Spleen (tissue), 11 donors: ENCODE results near the gene ZDHHC14. TPM values are rescaled to one million over a fixed set of nuclear protein-coding genes. Genes with fewer than 3 reads are reported as not detected.

Source experiments
- DNase-seq: peaks from one replicate; pipeline ENCODE4 v3.0.0-alpha.2; 2020
- H3K27ac ChIP-seq, 8 donors: fragments of 200-600 bp; sonication (generic) in 7 of 8; 1 replicate in 4 of 8; 2 replicates in 4 of 8; pipeline versions ENCODE4 v1.5.0 to v1.8.0; 2016 to 2021; ENCODE audit warnings: inconsistent platforms in 4 of 8, mild to moderate bottlenecking in 4 of 8, moderate library complexity in 1 of 8
- H3K27me3 ChIP-seq, 7 donors: fragments of 200-600 bp; sonication (generic) in 6 of 7; replicated peaks in 1 of 7; 1 replicate in 4 of 7; 2 replicates in 3 of 7; pipeline versions ENCODE4 v1.5.0 to v1.8.0; 2016 to 2021; ENCODE audit warnings: inconsistent platforms in 3 of 7, mild to moderate bottlenecking in 1 of 7
- H3K36me3 ChIP-seq, 6 donors: fragments of 200-600 bp; sonication (generic) in 5 of 6; 1 replicate in 4 of 6; 2 replicates in 2 of 6; pipeline versions ENCODE4 v1.5.0 to v1.8.0; 2016 to 2021; ENCODE audit warnings: inconsistent platforms in 2 of 6
- H3K4me1 ChIP-seq, 6 donors: fragments of 200-600 bp; sonication (generic) in 5 of 6; 1 replicate in 3 of 6; 2 replicates in 3 of 6; pipeline versions ENCODE4 v1.5.0 to v1.8.0; 2016 to 2021; ENCODE audit warnings: inconsistent platforms in 3 of 6
- H3K4me3 ChIP-seq, 8 donors: fragments of 200-600 bp; sonication (generic) in 7 of 8; 1 replicate in 4 of 8; 2 replicates in 4 of 8; pipeline versions ENCODE4 v1.5.0 to v1.8.0; 2016 to 2021; ENCODE audit warnings: inconsistent platforms in 4 of 8, mild to moderate bottlenecking in 4 of 8, moderate library complexity in 2 of 8
- H3K9me3 ChIP-seq, 8 donors: fragments of 200-600 bp; sonication (generic) in 7 of 8; 1 replicate in 4 of 8; 2 replicates in 4 of 8; pipeline versions ENCODE4 v1.5.0 to v1.8.0; 2016 to 2021; ENCODE audit warnings: inconsistent platforms in 4 of 8
- POLR2A ChIP-seq, 3 donors: fragments of 450-650 bp; IDR thresholded peaks; one replicate each; pipeline ENCODE4 v1.5.1; 2017; ENCODE audit warnings: antibody characterized with exemption in 3 of 3, mild to moderate bottlenecking in 1 of 3
- POLR2AphosphoS5 ChIP-seq, 3 donors: sonication (generic); formaldehyde crosslinking; IDR thresholded peaks; one replicate each; pipeline ENCODE4 v1.5.1; 2017; ENCODE audit warnings: antibody characterized with exemption in 3 of 3
- WGBS, 5 donors: extraction: QIAGEN DNeasy Blood & Tissue Kit in 3 of 5; methylation state at CpG; one replicate each; pipeline versions ENCODE4 v1.1.5 to v1.1.7; 2013 to 2018; 5-methylcytosine and 5-hydroxymethylcytosine counted together
- intact Hi-C: fragments of 100-400 bp; cut with DNase I; formaldehyde crosslinking; loops from one replicate; pipeline ENCODE4 v1.15.0; 2023; ENCODE audit warnings: low total_unique reads
- polyA plus RNA-seq, 3 donors: library from polyadenylated mRNA; stranded (reverse); fragments of 200-250 nt; gene quantifications; one replicate each; pipeline ENCODE4 v1.2.1, GENCODE V29; 2013
- total RNA-seq, 7 donors: library from RNA; depleted of rRNA in 3 of 7; stranded (reverse); fragments of >200 nt in 3 of 7; fragmentation: NEBNext Ultra II Directional in 4 of 7; extraction: Animal tissue kit (Norgen Biotek cat#: 25700) in 4 of 7; gene quantifications; one replicate each; pipeline versions ENCODE4 v1.1.0 to v1.2.1, GENCODE V29; 2016 to 2021
- TF ChIP-seq, protein P1 (sequence below), 11 experiments: fragments of 200-600 bp in 7 of 11; fragments of 450-650 bp in 4 of 11; sonication (generic) in 4 of 11; IDR thresholded peaks in 8 of 11; conservative IDR thresholded peaks in 3 of 11; 1 replicate in 7 of 11; 2 replicates in 4 of 11; pipeline versions ENCODE4 v1.4.0 to v1.8.0; 2016 to 2021; ENCODE audit warnings: antibody characterized with exemption in 11 of 11, inconsistent platforms in 4 of 11, mild to moderate bottlenecking in 1 of 11
- donor health status: healthy with polysubstance abuse.
- donor health status: DM: no; HTN: no; CAD: no; lungs with moderate emphysema.
- donor health status: DM: no; HTN: no; CAD: no.
- donor health status: Bipolar disorder and iron deficiency.
- donor health status: healthy.
- donor health status: DM: no; HTN: no; CAD: no.
- donor health status: DM: yes; HTN: yes; CAD: no.

ZDHHC14 gene
- total and polyA plus RNA-seq, 10 donors = 7.8 to 18.2 (median 11.7) TPM

DNA sequence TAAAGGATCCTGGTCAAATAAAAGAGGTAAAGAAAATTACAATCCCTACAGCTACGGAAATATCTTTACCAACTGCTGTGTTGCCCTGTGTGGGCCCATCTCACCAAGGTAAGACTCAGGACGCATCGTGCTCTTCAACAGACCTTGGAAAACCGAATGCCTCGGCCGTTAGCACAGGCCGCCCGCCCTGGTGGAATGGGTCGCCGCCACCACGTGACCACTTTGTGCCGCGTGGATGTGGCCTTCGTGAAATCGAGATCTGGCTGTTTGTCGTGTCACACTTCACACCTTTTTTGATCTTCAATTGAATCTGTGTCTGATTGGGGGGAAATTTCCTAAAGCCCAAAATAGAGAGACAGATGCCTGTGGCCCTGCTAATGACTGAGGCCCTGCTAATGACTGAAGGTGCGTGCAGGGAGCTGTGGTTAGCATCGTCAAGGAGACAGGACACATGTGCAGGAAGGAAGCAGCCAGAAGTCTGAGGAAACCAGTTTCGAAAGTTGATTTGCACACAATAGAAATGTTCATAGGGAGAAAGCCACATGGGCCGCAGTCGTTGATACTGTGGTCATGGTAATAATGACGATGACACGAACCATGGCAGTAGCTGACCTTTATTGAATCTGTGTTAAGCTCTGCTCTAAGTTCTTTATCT lies 266.4 kb downstream of the ZDHHC14 start:
- no peaks in the 10 kb centered on the region for H3K9me3 ChIP-seq
- H3K27me3 ChIP-seq = no peaks in the 10 kb centered on the region
- H3K4me3 ChIP-seq = no peak overlapping the region
- peaks cover 0 to 17% (median 0%) of the 10 kb centered on the region in 6 donors for H3K36me3 ChIP-seq
- H3K4me1 ChIP-seq = peaks cover 0 to 43% (median 5%) of the 10 kb centered on the region in 6 donors
- intact Hi-C loops = no loop called here
- no peak for DNase-seq
- no peak for TF ChIP-seq POLR2A (IDR thresholded peaks at IDR 0.05)
- TF ChIP-seq, protein P1, sequence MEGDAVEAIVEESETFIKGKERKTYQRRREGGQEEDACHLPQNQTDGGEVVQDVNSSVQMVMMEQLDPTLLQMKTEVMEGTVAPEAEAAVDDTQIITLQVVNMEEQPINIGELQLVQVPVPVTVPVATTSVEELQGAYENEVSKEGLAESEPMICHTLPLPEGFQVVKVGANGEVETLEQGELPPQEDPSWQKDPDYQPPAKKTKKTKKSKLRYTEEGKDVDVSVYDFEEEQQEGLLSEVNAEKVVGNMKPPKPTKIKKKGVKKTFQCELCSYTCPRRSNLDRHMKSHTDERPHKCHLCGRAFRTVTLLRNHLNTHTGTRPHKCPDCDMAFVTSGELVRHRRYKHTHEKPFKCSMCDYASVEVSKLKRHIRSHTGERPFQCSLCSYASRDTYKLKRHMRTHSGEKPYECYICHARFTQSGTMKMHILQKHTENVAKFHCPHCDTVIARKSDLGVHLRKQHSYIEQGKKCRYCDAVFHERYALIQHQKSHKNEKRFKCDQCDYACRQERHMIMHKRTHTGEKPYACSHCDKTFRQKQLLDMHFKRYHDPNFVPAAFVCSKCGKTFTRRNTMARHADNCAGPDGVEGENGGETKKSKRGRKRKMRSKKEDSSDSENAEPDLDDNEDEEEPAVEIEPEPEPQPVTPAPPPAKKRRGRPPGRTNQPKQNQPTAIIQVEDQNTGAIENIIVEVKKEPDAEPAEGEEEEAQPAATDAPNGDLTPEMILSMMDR (IDR thresholded peaks at IDR 0.05 in 8 of 11, conservative IDR thresholded peaks at IDR 0.05 in 3 of 11) = no peak
- no peak for TF ChIP-seq POLR2AphosphoS5 (IDR thresholded peaks at IDR 0.05)
- 64 to 80% (median 73%) methylated on average over 23 of the region's 23 CpGs for WGBS, 5 donors
- H3K27ac ChIP-seq = no peak overlapping the region

DNA sequence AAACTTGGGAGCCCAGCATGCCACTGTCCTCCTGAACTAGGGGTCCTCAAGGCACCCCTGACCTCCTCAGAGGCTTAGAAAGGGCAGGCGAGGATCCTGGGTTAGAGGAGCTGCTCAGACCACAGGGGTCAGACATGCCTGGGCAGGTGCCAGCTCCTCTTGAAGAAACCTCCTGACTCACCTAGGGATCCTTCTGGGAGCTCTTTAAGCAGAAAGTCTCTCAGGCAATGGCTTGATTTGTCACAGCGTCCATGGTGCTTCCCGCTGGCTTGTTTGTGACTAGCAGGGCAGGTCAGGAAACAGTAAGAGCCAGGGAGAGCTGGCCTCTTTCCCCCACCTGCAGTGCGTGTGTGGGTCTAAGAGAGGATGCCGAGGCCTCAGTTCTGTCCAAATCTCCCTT lies 267.6 kb downstream of the ZDHHC14 start:
- WGBS, 5 donors = 83 to 92% (median 89%) methylated on average over 4 to 5 of the region's 5 CpGs
- no peak for TF ChIP-seq POLR2A (IDR thresholded peaks at IDR 0.05)
- TF ChIP-seq, protein P1 (IDR thresholded peaks at IDR 0.05 in 8 of 11, conservative IDR thresholded peaks at IDR 0.05 in 3 of 11) = no peak
- TF ChIP-seq POLR2AphosphoS5 (IDR thresholded peaks at IDR 0.05) = no peak
- Histone ChIP-seq H3K4me3 (no peak overlapping the region), H3K27ac (no peak overlapping the region), H3K36me3 (peaks cover 0 to 26% (median 2%) of the 10 kb centered on the region in 6 donors), H3K9me3 (no peaks in the 10 kb centered on the region), H3K4me1 (peaks cover 0 to 43% (median 5%) of the 10 kb centered on the region in 6 donors), H3K27me3 (no peaks in the 10 kb centered on the region)
- intact Hi-C loops = no loop called here
- no peak for DNase-seq

DNA sequence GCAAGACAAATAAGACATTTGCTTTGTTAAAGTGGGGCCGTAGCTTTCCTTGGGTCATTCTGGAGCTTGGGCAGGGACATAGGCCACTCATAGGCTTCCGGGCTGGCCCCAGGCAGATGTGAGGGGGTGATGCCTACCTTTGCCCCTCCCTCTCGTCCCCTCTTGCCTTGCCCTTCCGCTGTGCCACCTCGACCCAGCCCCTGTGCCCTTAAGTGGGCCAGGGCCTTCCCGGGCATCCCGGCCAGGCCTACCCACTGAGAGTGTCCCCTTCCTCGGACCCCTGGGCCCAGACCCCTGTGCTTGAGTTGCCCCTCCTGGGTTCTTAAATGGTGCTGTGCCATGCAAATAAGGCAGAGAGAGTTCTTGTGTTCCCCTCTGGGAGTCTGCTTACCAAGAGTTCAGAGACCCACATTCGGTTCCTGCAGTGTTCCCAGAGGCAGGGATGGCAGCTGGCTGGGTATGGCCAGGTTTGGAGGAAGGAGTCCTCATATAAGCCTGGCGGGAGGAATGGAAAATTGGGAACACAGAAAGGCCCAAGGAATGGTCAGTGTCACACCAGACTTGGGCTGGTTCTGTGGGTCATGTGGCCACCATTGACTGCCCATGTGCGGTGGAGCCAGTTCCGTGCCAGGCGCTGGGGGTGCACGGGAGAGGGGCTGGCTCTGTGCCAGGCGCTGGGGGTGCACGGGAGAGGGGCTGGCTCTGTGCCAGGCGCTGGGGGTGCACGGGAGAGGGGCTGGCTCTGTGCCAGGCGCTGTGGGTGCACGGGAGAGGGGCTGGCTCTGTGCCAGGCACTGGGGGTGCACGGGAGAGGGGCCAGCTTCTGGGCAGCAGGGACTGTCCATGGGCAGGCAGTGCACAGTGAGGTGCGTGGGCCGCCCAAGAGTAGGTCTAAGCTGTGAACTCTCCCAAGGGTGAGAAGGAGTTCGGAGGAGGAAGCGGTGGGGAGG lies 268.6 kb downstream of the ZDHHC14 start:
- H3K4me3 ChIP-seq = no peak overlapping the region
- peaks cover 0 to 42% (median 5%) of the 10 kb centered on the region in 6 donors for H3K4me1 ChIP-seq
- no peak overlapping the region for H3K27ac ChIP-seq
- no peaks in the 10 kb centered on the region for H3K9me3 ChIP-seq
- 64 to 80% (median 66%) methylated on average over 19 to 25 of the region's 25 CpGs for WGBS, 5 donors
- intact Hi-C loops = no loop called here
- H3K27me3 ChIP-seq = no peaks in the 10 kb centered on the region
- TF ChIP-seq POLR2A (IDR thresholded peaks at IDR 0.05) = no peak
- no peak for TF ChIP-seq POLR2AphosphoS5 (IDR thresholded peaks at IDR 0.05)
- TF ChIP-seq, protein P1 (IDR thresholded peaks at IDR 0.05 in 8 of 11, conservative IDR thresholded peaks at IDR 0.05 in 3 of 11) = no peak
- DNase-seq = no peak
- peaks cover 0 to 36% (median 6%) of the 10 kb centered on the region in 6 donors for H3K36me3 ChIP-seq

GRCh38 chr6:157650261-157650640 lies 269.3 kb downstream of the ZDHHC14 start:
- Histone ChIP-seq H3K4me1 (peaks cover 0 to 35% (median 3%) of the 10 kb centered on the region in 6 donors), H3K36me3 (peaks cover 0 to 43% (median 6%) of the 10 kb centered on the region in 6 donors), H3K27ac (no peak overlapping the region), H3K4me3 (no peak overlapping the region), H3K9me3 (no peaks in the 10 kb centered on the region), H3K27me3 (no peaks in the 10 kb centered on the region)
- WGBS, 5 donors = 74 to 81% (median 76%) methylated on average over 12 of the region's 12 CpGs
- intact Hi-C loops = no loop called here
- no peak for DNase-seq
- TF ChIP-seq POLR2AphosphoS5 (IDR thresholded peaks at IDR 0.05) (no peak), POLR2A (IDR thresholded peaks at IDR 0.05) (no peak)
- TF ChIP-seq, protein P1 (IDR thresholded peaks at IDR 0.05 in 8 of 11, conservative IDR thresholded peaks at IDR 0.05 in 3 of 11) = no peak
